ENCODE data around the gene MRM3. TPM values are rescaled to one million over a fixed set of nuclear protein-coding genes. Genes with fewer than 3 reads are reported as not detected.

MRM3 gene
- total and polyA plus RNA-seq, 2 experiments from 2014 or later: 17.7 to 23.4 TPM

DNA sequence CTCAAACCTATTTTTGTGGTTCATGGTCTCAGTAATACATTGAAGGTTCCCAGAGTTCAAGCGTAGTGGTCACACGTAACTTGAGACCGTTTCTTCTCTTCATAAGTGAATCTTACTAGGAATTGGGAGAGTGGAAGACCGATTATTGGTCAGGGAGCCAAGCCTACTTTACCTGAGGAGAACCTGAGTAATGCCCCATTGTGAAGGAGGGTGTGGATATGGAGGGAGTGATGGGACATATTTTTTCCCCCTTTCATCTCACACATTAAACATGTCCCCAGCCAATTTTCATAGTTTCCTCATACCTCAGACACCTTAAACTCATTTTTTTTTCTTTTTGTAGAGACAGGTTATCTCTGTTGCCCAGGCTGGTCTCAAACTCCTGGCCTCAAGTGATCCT, 39.0 kb upstream of the MRM3 start:
- peaks cover 8% of the 10 kb centered on the region for H4K20me1 ChIP-seq (replicated peaks; ENCODE audit: insufficient read depth)
- no peak overlapping the region for H3K27ac ChIP-seq (ENCODE audit: low read depth)
- H3K4me1 Mint-ChIP-seq: no peaks in the 10 kb centered on the region; the same call in 2 of the 3 replicates
- peaks cover 5% of the 10 kb centered on the region for H3K9me3 Mint-ChIP-seq
- H3K9me2 ChIP-seq (ENCODE audit: insufficient read depth): no peaks in the 10 kb centered on the region
- H2AFZ ChIP-seq: no peak overlapping the region
- no peak overlapping the region for H3K27ac Mint-ChIP-seq
- H3K4me3 Mint-ChIP-seq: no peak overlapping the region
- DNase-seq (ENCODE audit: low spot score) (no peak), ATAC-seq (no peak)
- H3K27me3 ChIP-seq (ENCODE audit: insufficient read depth): no peaks in the 10 kb centered on the region
- H3K4me3 ChIP-seq: no peak overlapping the region
- TF ChIP-seq STAT1 (IDR thresholded peaks at IDR 0.05; ENCODE audit: unreplicated experiment): no peak
- no peak for TF ChIP-seq EZH2 (IDR thresholded peaks at IDR 0.05; ENCODE audit: low read depth, unreplicated experiment)
- TF ChIP-seq, protein P1, sequence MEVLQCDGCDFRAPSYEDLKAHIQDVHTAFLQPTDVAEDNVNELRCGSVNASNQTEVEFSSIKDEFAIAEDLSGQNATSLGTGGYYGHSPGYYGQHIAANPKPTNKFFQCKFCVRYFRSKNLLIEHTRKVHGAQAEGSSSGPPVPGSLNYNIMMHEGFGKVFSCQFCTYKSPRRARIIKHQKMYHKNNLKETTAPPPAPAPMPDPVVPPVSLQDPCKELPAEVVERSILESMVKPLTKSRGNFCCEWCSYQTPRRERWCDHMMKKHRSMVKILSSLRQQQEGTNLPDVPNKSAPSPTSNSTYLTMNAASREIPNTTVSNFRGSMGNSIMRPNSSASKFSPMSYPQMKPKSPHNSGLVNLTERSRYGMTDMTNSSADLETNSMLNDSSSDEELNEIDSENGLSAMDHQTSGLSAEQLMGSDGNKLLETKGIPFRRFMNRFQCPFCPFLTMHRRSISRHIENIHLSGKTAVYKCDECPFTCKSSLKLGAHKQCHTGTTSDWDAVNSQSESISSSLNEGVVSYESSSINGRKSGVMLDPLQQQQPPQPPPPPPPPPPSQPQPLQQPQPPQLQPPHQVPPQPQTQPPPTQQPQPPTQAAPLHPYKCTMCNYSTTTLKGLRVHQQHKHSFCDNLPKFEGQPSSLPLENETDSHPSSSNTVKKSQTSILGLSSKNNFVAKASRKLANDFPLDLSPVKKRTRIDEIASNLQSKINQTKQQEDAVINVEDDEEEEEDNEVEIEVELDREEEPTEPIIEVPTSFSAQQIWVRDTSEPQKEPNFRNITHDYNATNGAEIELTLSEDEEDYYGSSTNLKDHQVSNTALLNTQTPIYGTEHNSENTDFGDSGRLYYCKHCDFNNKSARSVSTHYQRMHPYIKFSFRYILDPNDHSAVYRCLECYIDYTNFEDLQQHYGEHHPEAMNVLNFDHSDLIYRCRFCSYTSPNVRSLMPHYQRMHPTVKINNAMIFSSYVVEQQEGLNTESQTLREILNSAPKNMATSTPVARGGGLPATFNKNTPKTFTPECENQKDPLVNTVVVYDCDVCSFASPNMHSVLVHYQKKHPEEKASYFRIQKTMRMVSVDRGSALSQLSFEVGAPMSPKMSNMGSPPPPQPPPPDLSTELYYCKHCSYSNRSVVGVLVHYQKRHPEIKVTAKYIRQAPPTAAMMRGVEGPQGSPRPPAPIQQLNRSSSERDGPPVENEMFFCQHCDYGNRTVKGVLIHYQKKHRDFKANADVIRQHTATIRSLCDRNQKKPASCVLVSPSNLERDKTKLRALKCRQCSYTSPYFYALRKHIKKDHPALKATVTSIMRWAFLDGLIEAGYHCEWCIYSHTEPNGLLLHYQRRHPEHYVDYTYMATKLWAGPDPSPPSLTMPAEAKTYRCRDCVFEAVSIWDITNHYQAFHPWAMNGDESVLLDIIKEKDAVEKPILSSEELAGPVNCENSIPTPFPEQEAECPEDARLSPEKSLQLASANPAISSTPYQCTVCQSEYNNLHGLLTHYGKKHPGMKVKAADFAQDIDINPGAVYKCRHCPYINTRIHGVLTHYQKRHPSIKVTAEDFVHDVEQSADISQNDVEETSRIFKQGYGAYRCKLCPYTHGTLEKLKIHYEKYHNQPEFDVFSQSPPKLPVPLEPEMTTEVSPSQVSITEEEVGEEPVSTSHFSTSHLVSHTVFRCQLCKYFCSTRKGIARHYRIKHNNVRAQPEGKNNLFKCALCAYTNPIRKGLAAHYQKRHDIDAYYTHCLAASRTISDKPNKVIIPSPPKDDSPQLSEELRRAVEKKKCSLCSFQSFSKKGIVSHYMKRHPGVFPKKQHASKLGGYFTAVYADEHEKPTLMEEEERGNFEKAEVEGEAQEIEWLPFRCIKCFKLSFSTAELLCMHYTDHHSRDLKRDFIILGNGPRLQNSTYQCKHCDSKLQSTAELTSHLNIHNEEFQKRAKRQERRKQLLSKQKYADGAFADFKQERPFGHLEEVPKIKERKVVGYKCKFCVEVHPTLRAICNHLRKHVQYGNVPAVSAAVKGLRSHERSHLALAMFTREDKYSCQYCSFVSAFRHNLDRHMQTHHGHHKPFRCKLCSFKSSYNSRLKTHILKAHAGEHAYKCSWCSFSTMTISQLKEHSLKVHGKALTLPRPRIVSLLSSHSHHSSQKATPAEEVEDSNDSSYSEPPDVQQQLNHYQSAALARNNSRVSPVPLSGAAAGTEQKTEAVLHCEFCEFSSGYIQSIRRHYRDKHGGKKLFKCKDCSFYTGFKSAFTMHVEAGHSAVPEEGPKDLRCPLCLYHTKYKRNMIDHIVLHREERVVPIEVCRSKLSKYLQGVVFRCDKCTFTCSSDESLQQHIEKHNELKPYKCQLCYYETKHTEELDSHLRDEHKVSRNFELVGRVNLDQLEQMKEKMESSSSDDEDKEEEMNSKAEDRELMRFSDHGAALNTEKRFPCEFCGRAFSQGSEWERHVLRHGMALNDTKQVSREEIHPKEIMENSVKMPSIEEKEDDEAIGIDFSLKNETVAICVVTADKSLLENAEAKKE (CRISPR knock-in tag; IDR thresholded peaks at IDR 0.05): no peak
- no peak for TF ChIP-seq POLR2AphosphoS5 (IDR thresholded peaks at IDR 0.05; ENCODE audit: low read depth)
- no peak for TF ChIP-seq ZNF114 (CRISPR knock-in tag; IDR thresholded peaks at IDR 0.05)
- no peak for TF ChIP-seq NANOG (IDR thresholded peaks at IDR 0.05; ENCODE audit: borderline replicate concordance)
- TF ChIP-seq, protein P2, sequence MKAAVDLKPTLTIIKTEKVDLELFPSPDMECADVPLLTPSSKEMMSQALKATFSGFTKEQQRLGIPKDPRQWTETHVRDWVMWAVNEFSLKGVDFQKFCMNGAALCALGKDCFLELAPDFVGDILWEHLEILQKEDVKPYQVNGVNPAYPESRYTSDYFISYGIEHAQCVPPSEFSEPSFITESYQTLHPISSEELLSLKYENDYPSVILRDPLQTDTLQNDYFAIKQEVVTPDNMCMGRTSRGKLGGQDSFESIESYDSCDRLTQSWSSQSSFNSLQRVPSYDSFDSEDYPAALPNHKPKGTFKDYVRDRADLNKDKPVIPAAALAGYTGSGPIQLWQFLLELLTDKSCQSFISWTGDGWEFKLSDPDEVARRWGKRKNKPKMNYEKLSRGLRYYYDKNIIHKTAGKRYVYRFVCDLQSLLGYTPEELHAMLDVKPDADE (IDR thresholded peaks at IDR 0.05): no peak
- TF ChIP-seq EZH2phosphoT487 (IDR thresholded peaks at IDR 0.05; ENCODE audit: unreplicated experiment): no peak
- no peak for TF ChIP-seq REST (IDR thresholded peaks at IDR 0.05; ENCODE audit: unreplicated experiment)
- TF ChIP-seq CREB1 (CRISPR knock-in tag; IDR thresholded peaks at IDR 0.05; ENCODE audit: low read depth): no peak
- TF ChIP-seq, protein P3, sequence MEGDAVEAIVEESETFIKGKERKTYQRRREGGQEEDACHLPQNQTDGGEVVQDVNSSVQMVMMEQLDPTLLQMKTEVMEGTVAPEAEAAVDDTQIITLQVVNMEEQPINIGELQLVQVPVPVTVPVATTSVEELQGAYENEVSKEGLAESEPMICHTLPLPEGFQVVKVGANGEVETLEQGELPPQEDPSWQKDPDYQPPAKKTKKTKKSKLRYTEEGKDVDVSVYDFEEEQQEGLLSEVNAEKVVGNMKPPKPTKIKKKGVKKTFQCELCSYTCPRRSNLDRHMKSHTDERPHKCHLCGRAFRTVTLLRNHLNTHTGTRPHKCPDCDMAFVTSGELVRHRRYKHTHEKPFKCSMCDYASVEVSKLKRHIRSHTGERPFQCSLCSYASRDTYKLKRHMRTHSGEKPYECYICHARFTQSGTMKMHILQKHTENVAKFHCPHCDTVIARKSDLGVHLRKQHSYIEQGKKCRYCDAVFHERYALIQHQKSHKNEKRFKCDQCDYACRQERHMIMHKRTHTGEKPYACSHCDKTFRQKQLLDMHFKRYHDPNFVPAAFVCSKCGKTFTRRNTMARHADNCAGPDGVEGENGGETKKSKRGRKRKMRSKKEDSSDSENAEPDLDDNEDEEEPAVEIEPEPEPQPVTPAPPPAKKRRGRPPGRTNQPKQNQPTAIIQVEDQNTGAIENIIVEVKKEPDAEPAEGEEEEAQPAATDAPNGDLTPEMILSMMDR (conservative IDR thresholded peaks at IDR 0.05; ENCODE audit: low read depth in 2 of 2): no peak
- no peak for TF ChIP-seq ZNF331 (CRISPR knock-in tag; IDR thresholded peaks at IDR 0.05; ENCODE audit: low read depth)
- TF ChIP-seq JUNB (IDR thresholded peaks at IDR 0.05; ENCODE audit: unreplicated experiment): no peak
- H3K36me3 ChIP-seq (ENCODE audit: insufficient read depth): peaks cover 48% of the 10 kb centered on the region
- H3K27me3 Mint-ChIP-seq (ENCODE audit: insufficient read depth, low read depth, poor library complexity): peaks cover 7% of the 10 kb centered on the region
- no peaks in the 10 kb centered on the region for H3K4me1 ChIP-seq (ENCODE audit: insufficient read depth)
- peaks cover 89% of the 10 kb centered on the region for H3K36me3 Mint-ChIP-seq (ENCODE audit: low read depth)
- H3K4me2 ChIP-seq: no peak overlapping the region
- H3K79me2 ChIP-seq (replicated peaks; ENCODE audit: insufficient read depth): peaks cover 13% of the 10 kb centered on the region; the same call in 1 of the 2 replicates
- H3F3A ChIP-seq (replicated peaks; ENCODE audit: low read depth): 0 out of 2 replicates have a peak, but pooled peaks cover 22% of the 10 kb centered on the region
